ENCODE data around the gene SLC43A1.
"Not testable (repeated sequence)": the region's sequence is repeated elsewhere in the genome, so short reads cannot be mapped to it uniquely, and the experiment has no call there.

SLC43A1 gene

GRCh38 chr11:57515332-57516060, at the start of gene SLC43A1:
Gene SLC43A1, minus strand, starts transcription at chr11:57515702. Its CDS starts 1,591 bp downstream, at chr11:57514111.
- peak; percentile 4 to 35 (median 15) for DNase-seq (ENCODE audit: low read depth in 2 of 3, low spot score in 1 of 3)

- DNase-seq (ENCODE audit: low read depth in 2 of 3, low spot score in 1 of 3): no peak
Observed at GRCh38 chr11:57562596-57562995, 47.1 kb upstream of the SLC43A1 start.

- DNase-seq (ENCODE audit: low read depth in 2 of 3, low spot score in 1 of 3): no peak
Observed at GRCh38 chr11:57560146-57560545, 44.6 kb upstream of the SLC43A1 start.

- no peak for DNase-seq (ENCODE audit: low read depth in 2 of 3, low spot score in 1 of 3)
Observed at GRCh38 chr11:57556041-57556440, 40.5 kb upstream of the SLC43A1 start.

- DNase-seq (ENCODE audit: low read depth in 2 of 3, low spot score in 1 of 3): no peak
Observed at GRCh38 chr11:57555393-57555792, 39.9 kb upstream of the SLC43A1 start.

GRCh38 chr11:57552479-57552878, 37.0 kb upstream of the SLC43A1 start:
- DNase-seq (ENCODE audit: low read depth in 2 of 3, low spot score in 1 of 3): no peak

GRCh38 chr11:57551941-57552340, 36.4 kb upstream of the SLC43A1 start:
- DNase-seq (ENCODE audit: low read depth in 2 of 3, low spot score in 1 of 3): no peak

GRCh38 chr11:57549983-57550382, 34.5 kb upstream of the SLC43A1 start:
- no peak for DNase-seq (ENCODE audit: low read depth in 2 of 3, low spot score in 1 of 3)

GRCh38 chr11:57547854-57548377, 32.4 kb upstream of the SLC43A1 start:
- DNase-seq (ENCODE audit: low read depth in 2 of 3, low spot score in 1 of 3): no peak

GRCh38 chr11:57546869-57547475, 31.5 kb upstream of the SLC43A1 start:
- DNase-seq (ENCODE audit: low read depth in 2 of 3, low spot score in 1 of 3): no peak

- DNase-seq (ENCODE audit: low read depth in 2 of 3, low spot score in 1 of 3): no peak
Observed at GRCh38 chr11:57546451-57546850, 30.9 kb upstream of the SLC43A1 start.

GRCh38 chr11:57545883-57546282, 30.4 kb upstream of the SLC43A1 start:
- no peak for DNase-seq (ENCODE audit: low read depth in 2 of 3, low spot score in 1 of 3)

- no peak for DNase-seq (ENCODE audit: low read depth in 2 of 3, low spot score in 1 of 3)
Observed at GRCh38 chr11:57544566-57544965, 29.1 kb upstream of the SLC43A1 start.

- no peak for DNase-seq (ENCODE audit: low read depth in 2 of 3, low spot score in 1 of 3)
Observed at GRCh38 chr11:57543593-57543992, 28.1 kb upstream of the SLC43A1 start.

GRCh38 chr11:57542582-57542981, 27.1 kb upstream of the SLC43A1 start:
- no peak for DNase-seq (ENCODE audit: low read depth in 2 of 3, low spot score in 1 of 3)

- no peak for DNase-seq (ENCODE audit: low read depth in 2 of 3, low spot score in 1 of 3)
Observed at GRCh38 chr11:57541169-57541568, 25.7 kb upstream of the SLC43A1 start.

- no peak for DNase-seq (ENCODE audit: low read depth in 2 of 3, low spot score in 1 of 3)
Observed at GRCh38 chr11:57539342-57539741, 23.8 kb upstream of the SLC43A1 start.

GRCh38 chr11:57536947-57537619, 21.6 kb upstream of the SLC43A1 start, which contains the start of gene SMTNL1:
Gene SMTNL1, plus strand, starts transcription at chr11:57537595. Its CDS starts 5,048 bp downstream, at chr11:57542643.
- no peak for DNase-seq (ENCODE audit: low read depth in 2 of 3, low spot score in 1 of 3)

GRCh38 chr11:57534449-57534848, 18.9 kb upstream of the SLC43A1 start:
- not testable (repeated sequence) for DNase-seq (ENCODE audit: low read depth in 2 of 3, low spot score in 1 of 3)

- DNase-seq (ENCODE audit: low read depth in 2 of 3, low spot score in 1 of 3): peak; percentile 84 to 92 (median 91)
Observed at GRCh38 chr11:57530596-57531507, 15.3 kb upstream of the SLC43A1 start, which contains the start of gene TIMM10. Gene TIMM10, minus strand, starts transcription at chr11:57530754. Its CDS starts 565 bp downstream, at chr11:57530189.

GRCh38 chr11:57530215-57530595, 14.7 kb upstream of the SLC43A1 start:
- no peak for DNase-seq (ENCODE audit: low read depth in 2 of 3, low spot score in 1 of 3)
